ENCODE results near the gene EMSY.

DNA sequence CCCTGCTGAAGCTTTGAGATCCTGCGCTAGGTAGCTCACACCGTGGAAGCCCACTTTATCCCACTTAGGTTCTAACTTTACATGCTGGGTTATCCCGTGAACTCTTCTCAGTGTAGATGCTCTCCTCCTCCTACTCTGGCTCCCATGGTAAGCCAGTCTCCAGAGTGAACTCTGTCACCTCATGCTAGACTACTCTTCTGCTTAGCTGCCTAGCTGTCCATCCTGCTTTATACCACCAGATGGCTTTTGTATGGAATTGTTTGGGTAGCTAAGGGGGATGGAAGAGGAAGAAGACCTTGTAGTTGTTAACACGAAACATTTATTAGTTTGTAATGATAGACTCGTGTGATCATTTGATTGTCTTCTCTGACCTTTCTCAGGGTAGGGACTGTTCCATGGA, 46.8 kb downstream of the EMSY start:
- TF ChIP-seq POLR2A (IDR thresholded peaks at IDR 0.05; ENCODE audit: low read depth, low read length) (no peak), TAF1 (IDR thresholded peaks at IDR 0.05; ENCODE audit: borderline replicate concordance, low read depth, low read length) (no peak)

Data from GM12892 (cell line).